ENCODE data around the gene ARL1.

Gene ARL1

GRCh38 chr12:101407436-101408345 lies at the start of gene ARL1:
Gene ARL1 (minus strand): TSS chr12:101407772. CDS start chr12:101407645, 127 bp downstream.
- peak within 1 kb of the TSS; percentile 96 for H3K4me3 ChIP-seq (ENCODE audit: low read depth, low read length)
- no peak for TF ChIP-seq CTCF (IDR thresholded peaks at IDR 0.05; ENCODE audit: borderline replicate concordance, insufficient read depth, low read depth, low read length)

GRCh38 chr12:101455685-101456084 lies 48.1 kb upstream of the ARL1 start:
- TF ChIP-seq CTCF (IDR thresholded peaks at IDR 0.05; ENCODE audit: borderline replicate concordance, insufficient read depth, low read depth, low read length) = no peak
- no peak overlapping the region for H3K4me3 ChIP-seq (ENCODE audit: low read depth, low read length)

DNA sequence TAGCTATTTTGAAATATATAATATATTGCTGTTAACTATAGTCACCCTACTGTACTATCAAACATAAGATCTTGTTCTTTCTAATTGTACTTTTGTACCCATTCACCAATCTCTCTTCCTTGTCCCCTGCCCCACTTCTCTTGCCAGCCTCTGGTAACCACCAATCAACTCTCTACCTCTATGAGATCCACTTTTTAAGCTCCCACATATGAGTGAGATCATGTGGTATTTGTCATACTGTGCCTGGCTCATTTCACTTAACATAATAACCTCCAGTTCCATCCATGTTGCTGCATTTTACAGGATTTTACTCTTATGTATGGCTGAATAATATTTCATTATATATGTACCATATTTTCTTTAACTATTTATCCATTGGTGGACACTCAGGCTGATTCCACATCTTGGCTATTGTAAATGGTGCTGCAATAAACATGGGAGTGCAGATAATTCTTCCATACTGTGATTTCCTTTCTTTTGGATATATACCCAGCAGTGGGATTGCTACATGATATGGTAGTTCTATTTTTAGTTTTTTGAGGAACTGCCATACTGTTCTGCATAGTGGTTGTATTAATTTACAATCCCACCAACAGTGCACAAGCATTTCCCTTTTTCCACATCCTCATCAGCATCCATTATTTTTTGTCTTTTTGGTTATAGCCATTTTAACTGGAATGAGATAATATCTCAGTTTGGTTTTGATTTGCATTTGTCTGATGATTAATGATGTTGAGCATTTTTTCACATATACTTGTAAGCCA lies 34.1 kb upstream of the ARL1 start:
- no peak for TF ChIP-seq CTCF (IDR thresholded peaks at IDR 0.05; ENCODE audit: borderline replicate concordance, insufficient read depth, low read depth, low read length)
- H3K4me3 ChIP-seq (ENCODE audit: low read depth, low read length) = no peak overlapping the region

DNA sequence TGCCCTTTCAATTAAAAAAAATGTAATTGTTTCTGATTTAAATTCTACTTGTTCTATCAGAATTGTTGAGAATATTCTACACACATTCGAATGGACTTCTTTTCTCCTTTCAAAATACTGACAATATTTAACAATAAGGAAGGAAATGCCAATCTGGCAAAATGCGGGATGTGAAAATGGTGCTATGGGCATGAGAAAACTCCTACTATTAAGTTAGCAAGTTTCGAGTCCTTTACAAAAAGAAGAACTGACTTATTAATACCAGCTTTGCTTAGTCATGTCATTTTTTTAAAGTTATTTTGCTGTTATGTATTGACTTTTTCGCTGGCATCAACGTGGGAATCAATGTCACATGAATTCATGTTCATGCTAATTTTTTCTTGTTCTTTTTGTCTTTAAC lies 31.7 kb upstream of the ARL1 start:
- TF ChIP-seq CTCF (IDR thresholded peaks at IDR 0.05; ENCODE audit: borderline replicate concordance, insufficient read depth, low read depth, low read length) = no peak
- H3K4me3 ChIP-seq (ENCODE audit: low read depth, low read length) = no peak overlapping the region

DNA sequence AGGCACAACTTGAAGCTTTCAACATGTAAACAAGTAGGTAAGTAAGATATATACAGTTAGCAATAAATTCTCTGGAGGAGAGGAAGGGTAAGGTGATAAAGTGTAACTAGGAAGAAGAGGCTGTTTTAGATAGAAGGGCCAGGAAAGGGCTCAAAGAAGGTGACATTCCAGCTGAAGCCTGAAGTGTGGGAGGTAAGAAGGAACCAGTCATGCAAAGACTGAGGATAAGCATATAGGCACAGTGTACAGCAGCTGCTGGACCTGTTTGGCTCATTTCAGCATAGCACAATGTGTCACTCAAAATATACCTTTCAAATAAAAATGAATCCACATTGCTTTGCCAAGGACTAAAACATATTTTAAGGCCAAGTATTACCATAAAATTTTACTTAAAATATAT lies 28.6 kb upstream of the ARL1 start:
- H3K4me3 ChIP-seq (ENCODE audit: low read depth, low read length) = no peak overlapping the region

DNA sequence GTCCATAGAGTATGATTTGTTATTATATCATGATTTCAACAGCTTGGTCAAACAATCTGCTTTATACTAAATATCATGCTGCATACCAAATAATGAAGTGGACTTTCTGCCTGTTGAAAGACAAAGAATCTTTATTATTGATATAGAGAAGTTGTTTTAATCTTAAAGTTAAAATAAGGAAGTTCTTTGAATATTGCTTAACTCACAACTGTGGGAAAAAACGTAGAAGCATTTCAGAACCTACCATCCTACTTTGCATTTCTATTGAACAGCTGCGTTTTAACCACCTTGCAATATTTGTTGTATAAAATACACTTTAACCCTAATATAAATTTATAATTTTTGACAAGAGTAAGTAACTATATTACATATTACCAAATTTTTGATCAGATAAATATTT lies 22.9 kb upstream of the ARL1 start:
- TF ChIP-seq CTCF (IDR thresholded peaks at IDR 0.05; ENCODE audit: borderline replicate concordance, insufficient read depth, low read depth, low read length) = no peak
- no peak overlapping the region for H3K4me3 ChIP-seq (ENCODE audit: low read depth, low read length)

More for the DNA sequence above, 28.6 kb upstream of the ARL1 start:
- TF ChIP-seq CTCF (IDR thresholded peaks at IDR 0.05; ENCODE audit: borderline replicate concordance, insufficient read depth, low read depth, low read length) = no peak

All from GM12875 (cell line).